GM13977 (cell line): ENCODE data around the gene UBXN6.

Experiments used
- DNase-seq: peaks from one replicate; pipeline ENCODE4 v3.0.0; 2012; ENCODE audit warnings: low spot score
- in situ Hi-C: fragments of 300-500 bp; cut with MboI; formaldehyde crosslinking; loops from one replicate; pipeline ENCODE4 v1.12.0; 2022; ENCODE audit warnings: low sequenced_read_pairs, low pct_unique_long_range_greater_than_20kb, mixed read lengths, inconsistent platforms; ENCODE audit not compliant: unreplicated experiment
- TF ChIP-seq, protein P1 (sequence below): IDR thresholded peaks from 2 replicates; pipeline ENCODE4 v1.5.1; 2012; ENCODE audit warnings: mild to moderate bottlenecking, control low read depth; ENCODE audit not compliant: insufficient read depth; ENCODE audit errors: extremely low read depth, missing control alignments

Gene UBXN6

DNA sequence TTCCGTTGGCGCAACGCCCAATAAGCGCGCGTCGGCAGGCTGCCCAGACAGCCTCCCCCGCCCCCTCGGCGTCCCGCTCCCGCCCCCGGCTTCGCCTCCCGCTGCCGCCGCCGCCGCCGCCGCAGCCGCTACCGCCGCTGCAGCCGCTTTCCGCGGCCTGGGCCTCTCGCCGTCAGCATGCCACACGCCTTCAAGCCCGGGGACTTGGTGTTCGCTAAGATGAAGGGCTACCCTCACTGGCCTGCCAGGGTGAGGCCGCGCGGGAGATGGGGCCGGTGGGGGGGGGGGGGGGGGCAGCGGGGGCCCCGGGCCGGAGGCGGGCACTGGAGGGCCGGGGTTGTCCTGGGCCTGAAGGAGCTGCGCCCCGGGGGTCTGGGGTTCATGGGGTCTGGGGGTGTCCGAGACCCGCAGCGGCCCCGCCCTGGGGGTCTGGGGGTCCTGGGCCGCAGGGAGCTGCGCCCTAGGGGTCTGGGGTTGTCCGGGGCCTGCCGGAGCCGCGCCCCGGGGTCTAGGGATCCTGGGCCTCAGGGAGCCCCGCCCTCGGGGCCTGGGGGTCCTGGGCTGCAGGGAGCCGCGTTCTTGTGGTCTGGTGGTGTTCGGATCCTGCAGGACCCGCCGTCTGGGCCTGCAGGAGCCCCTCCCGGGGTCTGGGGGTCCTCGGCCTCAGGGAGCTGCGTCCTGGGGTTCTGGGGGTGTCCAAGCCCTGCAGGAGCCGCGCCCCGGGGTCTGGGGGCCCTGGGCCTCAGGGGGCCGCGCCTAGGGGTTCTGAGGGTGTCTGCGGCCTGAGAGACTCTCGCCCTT is 14.8 kb upstream of the UBXN6 start, which contains the start of gene HDGFL2:
TSS of gene HDGFL2 (plus strand) at position 124 of the 801 bp plus-strand sequence. CDS start at position 178, 54 bp downstream.
- no peak for DNase-seq
- TF ChIP-seq, protein P1, sequence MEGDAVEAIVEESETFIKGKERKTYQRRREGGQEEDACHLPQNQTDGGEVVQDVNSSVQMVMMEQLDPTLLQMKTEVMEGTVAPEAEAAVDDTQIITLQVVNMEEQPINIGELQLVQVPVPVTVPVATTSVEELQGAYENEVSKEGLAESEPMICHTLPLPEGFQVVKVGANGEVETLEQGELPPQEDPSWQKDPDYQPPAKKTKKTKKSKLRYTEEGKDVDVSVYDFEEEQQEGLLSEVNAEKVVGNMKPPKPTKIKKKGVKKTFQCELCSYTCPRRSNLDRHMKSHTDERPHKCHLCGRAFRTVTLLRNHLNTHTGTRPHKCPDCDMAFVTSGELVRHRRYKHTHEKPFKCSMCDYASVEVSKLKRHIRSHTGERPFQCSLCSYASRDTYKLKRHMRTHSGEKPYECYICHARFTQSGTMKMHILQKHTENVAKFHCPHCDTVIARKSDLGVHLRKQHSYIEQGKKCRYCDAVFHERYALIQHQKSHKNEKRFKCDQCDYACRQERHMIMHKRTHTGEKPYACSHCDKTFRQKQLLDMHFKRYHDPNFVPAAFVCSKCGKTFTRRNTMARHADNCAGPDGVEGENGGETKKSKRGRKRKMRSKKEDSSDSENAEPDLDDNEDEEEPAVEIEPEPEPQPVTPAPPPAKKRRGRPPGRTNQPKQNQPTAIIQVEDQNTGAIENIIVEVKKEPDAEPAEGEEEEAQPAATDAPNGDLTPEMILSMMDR, result no peak
- in situ Hi-C loops, result no loop called here

DNA sequence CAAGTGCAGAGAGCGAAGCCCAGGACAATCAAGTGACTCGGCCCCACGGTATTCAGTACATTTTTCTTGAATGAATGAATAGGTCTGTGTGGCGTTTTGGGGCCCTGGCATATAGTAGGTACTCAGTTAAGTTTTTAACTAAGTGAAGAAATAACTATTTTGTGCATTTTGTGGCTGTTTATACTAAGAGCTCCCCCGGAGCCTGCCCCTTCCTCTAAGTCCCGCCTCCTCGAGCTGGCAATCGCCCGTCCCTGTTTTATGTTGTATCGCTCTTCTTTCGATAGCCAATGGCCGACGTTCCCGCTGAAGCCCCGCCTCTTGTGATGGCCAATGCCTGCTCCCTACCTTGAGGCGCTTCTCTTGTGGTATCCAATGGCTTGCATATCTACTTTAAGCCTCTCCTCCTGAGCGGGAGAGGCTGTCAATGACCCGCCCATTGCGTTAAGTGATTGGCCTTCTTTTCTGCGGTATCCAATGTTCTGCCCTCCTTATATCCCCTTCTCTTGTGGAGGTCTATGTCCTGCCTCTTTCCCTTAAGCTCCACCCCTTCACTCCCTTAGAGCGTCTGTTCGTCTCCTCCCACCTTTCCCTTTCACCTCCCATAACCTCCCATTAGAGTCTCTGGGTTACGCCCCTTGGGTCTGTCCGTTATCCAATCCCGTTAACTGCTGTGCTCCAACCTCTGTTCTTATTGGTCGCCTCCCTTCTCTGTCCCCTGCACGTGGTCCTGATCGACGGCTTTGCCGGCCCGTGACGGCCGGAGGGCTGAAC is 14.0 kb upstream of the UBXN6 start:
- in situ Hi-C loops, result no loop called here
- DNase-seq, result peak; percentile 99
- TF ChIP-seq, protein P1, result no peak

DNA sequence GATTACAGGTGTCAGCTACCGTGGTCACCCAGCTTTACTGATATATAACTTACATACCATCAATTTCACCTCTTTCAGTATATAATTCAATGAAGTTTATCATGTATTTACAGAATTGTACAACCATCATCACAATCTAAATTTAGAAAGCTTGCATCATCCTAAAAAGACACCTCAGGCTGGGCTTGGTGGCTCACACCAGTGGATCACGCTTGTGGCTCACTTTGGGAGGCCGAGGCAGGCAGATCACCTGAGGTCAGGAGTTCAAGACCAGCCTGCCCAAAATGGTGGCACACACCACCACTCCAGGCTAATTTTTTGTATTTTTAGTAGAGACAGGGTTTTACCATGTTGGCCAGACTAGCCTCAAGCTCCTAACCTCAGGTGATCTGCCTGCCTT is 10.2 kb upstream of the UBXN6 start:
- TF ChIP-seq, protein P1, result no peak
- in situ Hi-C loops, result no loop called here
- no peak for DNase-seq

DNA sequence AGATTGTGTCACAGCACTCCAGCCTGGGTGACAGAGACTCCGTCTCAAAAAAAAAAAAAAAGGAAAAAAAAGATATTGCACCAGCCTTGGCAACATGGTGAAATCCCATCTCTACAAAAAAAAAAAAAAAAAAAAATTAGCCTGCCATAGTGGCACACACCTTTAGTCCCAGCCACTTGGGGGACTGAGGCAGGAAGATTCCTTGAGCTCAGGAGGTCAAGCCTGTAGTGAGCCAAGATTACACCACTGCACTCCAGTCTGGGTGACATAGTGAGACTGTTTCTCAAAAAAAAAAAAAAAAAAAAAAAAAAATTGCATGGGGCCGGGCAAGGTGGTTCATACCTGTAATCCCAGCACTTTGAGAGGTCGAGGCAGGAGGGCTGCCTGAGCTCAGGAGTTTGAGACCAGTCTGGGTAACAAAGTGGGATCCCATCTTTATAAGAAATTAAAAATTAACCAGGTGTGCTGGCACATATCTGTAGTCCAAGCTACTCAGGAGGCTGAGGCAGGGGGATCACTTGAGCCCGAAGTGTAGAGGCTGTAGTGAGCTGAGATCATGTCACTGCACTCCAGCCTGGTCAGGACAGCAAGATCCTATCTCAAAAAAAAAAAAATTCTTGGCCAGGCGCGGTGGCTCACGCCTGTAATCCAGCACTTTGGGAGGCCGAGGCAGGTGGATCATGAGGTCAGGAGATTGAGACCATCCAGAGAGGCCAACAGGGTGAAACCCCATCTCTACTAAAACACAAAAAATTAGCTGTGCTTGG is 7.4 kb upstream of the UBXN6 start:
- TF ChIP-seq, protein P1, result no peak
- in situ Hi-C loops, result no loop called here
- DNase-seq, result no peak

DNA sequence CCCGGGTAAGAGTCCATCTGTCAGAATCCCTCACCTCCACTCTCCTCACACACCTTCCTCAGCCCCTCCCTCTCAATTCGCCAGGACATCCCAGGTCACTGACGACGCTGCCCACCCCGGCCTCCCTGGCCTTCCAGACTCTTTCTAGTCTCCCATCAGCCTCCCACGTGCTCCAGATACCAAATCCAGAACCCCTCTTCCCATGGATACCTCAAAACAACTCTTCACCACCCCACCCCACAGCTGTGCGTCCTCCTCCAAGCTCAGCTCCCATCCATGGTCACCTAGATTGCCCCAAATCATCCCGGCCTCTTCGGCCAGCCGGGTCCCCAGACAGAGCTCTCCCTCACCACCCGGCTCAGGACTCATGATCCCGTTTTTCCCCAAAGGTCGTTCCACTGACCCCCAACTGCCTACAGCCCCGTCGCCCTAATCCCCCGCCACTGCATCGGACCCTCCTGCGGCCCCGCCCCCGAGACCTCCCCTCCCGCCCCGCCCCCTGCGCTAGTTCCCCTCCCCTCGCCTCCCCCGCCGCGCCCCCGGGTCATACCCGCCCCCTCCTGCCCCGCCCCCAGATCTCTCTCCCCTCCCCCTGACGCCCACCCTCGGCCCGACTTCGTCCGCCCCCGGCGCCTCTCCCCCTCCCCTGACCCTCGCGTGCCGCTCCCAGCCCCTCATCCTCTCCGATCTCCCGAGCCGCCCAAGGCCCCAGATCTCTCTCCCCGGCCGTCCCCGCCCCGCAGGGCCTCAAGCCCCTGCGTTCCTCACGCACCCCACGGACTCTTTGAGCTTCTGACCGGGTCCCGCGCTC is 546 bp downstream of the UBXN6 start:
- DNase-seq, result peak; percentile 88
- TF ChIP-seq, protein P1, result no peak
- in situ Hi-C loops, result no loop called here
